Chondrocyte (in vitro differentiated cells): ENCODE measurements around the gene FAM83C. TPM values are rescaled to one million over a fixed set of nuclear protein-coding genes. Genes with fewer than 3 reads are reported as not detected.

Experiments
- DNase-seq: peaks from one replicate; pipeline ENCODE4 v3.0.0; 2021; ENCODE audit warnings: mixed read lengths, low spot score
- H3K27ac Mint-ChIP-seq: one replicate; pipeline ENCODE4 v1.8.0; 2021; ENCODE audit warnings: mild to moderate bottlenecking, moderate library complexity, mixed read lengths; ENCODE audit not compliant: unreplicated experiment
- H3K27me3 Mint-ChIP-seq: 2 replicates; pipeline ENCODE4 v1.8.0; 2021; ENCODE audit warnings: low read depth, mixed read lengths
- H3K36me3 Mint-ChIP-seq: 2 replicates; pipeline ENCODE4 v1.8.0; 2021; ENCODE audit warnings: low read depth, mixed read lengths
- H3K4me1 Mint-ChIP-seq: 2 replicates; pipeline ENCODE4 v1.8.0; 2021; ENCODE audit warnings: low read depth, mild to moderate bottlenecking, mixed read lengths
- H3K4me3 Mint-ChIP-seq: one replicate; pipeline ENCODE4 v1.8.0; 2021; ENCODE audit warnings: mild to moderate bottlenecking, moderate library complexity, mixed read lengths; ENCODE audit not compliant: unreplicated experiment
- H3K9me3 Mint-ChIP-seq: 2 replicates; pipeline ENCODE4 v1.8.0; 2021; ENCODE audit warnings: low read depth, mixed read lengths
- total RNA-seq: library from RNA; stranded (reverse); gene quantifications from 3 replicates; pipeline ENCODE4 v1.2.1, GENCODE V29; 2021
- TF ChIP-seq, protein P1 (sequence below): fragments of 200-600 bp; sonication (generic); IDR thresholded peaks from 2 replicates; pipeline ENCODE4 v1.5.0; 2021; ENCODE audit warnings: antibody characterized with exemption, mild to moderate bottlenecking, moderate library complexity

The FAM83C gene
- total RNA-seq, 1 donor from 2014 or later, result not detected

DNA sequence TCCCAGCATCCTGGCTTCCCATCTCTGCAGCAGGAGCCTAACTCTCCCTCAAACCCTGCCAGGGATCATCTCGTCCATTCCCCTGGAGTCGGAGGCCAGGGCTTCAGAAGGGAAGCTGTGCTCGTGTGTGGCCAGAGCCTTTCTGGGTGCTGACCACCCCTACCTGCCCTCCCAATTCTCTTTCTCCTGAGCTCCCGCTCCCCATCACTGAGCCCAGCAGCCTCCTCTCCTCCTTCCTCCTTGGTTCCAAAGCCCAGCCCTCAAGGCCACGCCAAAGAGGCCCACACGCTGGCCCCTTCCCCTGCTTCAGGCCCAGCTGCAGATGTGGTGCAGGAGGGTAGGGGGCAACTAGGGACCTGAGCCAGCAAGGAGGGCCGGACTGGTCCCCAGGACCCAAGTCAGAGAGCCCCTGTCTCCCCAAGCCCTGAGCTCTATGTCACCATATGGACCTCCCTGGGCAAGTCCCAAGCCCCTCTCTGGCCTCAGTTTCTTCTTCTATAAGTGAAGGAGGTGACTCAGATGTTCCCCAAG lies 1.3 kb downstream of the FAM83C start:
- Mint-ChIP-seq H3K27ac (no peak overlapping the region), H3K27me3 (no peaks in the 10 kb centered on the region), H3K4me1 (peaks cover 1% of the 10 kb centered on the region), H3K36me3 (no peaks in the 10 kb centered on the region), H3K4me3 (no peak overlapping the region), H3K9me3 (no peaks in the 10 kb centered on the region)
- TF ChIP-seq, protein P1, sequence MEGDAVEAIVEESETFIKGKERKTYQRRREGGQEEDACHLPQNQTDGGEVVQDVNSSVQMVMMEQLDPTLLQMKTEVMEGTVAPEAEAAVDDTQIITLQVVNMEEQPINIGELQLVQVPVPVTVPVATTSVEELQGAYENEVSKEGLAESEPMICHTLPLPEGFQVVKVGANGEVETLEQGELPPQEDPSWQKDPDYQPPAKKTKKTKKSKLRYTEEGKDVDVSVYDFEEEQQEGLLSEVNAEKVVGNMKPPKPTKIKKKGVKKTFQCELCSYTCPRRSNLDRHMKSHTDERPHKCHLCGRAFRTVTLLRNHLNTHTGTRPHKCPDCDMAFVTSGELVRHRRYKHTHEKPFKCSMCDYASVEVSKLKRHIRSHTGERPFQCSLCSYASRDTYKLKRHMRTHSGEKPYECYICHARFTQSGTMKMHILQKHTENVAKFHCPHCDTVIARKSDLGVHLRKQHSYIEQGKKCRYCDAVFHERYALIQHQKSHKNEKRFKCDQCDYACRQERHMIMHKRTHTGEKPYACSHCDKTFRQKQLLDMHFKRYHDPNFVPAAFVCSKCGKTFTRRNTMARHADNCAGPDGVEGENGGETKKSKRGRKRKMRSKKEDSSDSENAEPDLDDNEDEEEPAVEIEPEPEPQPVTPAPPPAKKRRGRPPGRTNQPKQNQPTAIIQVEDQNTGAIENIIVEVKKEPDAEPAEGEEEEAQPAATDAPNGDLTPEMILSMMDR, result no peak
- DNase-seq, result no peak

GRCh38 chr20:35290186-35290886 lies 1.9 kb downstream of the FAM83C start:
- TF ChIP-seq, protein P1, result no peak
- DNase-seq, result no peak
- H3K4me1 Mint-ChIP-seq, result peaks cover 7% of the 10 kb centered on the region

DNA sequence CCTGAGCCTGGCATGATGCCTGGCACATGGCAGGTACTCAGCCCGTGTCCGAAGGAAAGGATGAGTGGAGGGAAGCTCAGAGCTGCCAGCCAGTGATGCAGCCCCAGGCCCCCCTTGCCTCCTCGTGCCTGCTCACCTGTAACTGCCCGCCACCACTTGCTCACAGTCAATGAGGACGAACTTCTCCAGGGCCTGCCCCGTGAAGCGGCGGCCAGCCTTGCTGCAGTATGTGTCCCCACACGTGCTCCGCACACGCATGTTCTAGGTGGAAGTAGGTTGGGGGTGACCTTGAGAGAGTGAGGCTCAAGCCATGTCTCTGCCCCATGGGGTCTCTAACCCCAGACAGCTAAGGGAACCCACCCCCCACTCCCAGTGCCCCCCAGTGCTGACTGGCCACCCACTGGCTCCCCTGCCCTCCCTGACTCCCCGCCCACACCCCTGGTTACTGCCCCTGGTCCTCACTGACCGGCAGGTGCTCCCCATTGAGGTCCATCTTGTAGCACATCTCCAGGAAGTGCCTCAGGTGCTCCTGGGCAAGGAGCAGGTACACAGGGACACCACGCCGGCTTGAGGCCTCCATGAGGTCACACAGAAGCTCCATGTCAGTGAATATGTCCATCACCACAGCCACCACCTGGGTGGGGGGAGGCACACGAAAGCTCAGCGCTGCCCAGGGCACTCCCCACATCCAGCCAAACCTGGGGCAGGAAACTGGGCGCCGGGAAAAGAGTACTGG lies 3.7 kb downstream of the FAM83C start:
- Mint-ChIP-seq H3K4me1 (peaks cover 20% of the 10 kb centered on the region), H3K27ac (no peak overlapping the region), H3K4me3 (no peak overlapping the region), H3K9me3 (no peaks in the 10 kb centered on the region), H3K27me3 (no peaks in the 10 kb centered on the region), H3K36me3 (no peaks in the 10 kb centered on the region)
- DNase-seq, result no peak
- TF ChIP-seq, protein P1, result no peak

More at GRCh38 chr20:35290186-35290886, 1.9 kb downstream of the FAM83C start:
- Mint-ChIP-seq H3K36me3 (no peaks in the 10 kb centered on the region), H3K4me3 (no peak overlapping the region), H3K27ac (no peak overlapping the region), H3K9me3 (no peaks in the 10 kb centered on the region), H3K27me3 (no peaks in the 10 kb centered on the region)

- Mint-ChIP-seq H3K27me3 (no peaks in the 10 kb centered on the region), H3K36me3 (no peaks in the 10 kb centered on the region), H3K9me3 (no peaks in the 10 kb centered on the region), H3K27ac (no peak overlapping the region), H3K4me3 (no peak overlapping the region), H3K4me1 (peaks cover 24% of the 10 kb centered on the region)
- TF ChIP-seq, protein P1, result no peak
- DNase-seq, result no peak
Measured at GRCh38 chr20:35287509-35288324, 4.5 kb downstream of the FAM83C start.
